ENCODE data around the gene GAGE12F.
"Not testable (repeated sequence)": the region's sequence is repeated elsewhere in the genome, so short reads cannot be mapped to it uniquely, and the experiment has no call there.

GAGE12F gene

GRCh38 chrX:49560542-49560941, at the start of gene GAGE12F:
GAGE12F (plus strand) TSS chrX:49560842; CDS start chrX:49561997, 1,155 bp downstream.
- in situ Hi-C loops (cut with MboI; ENCODE audit: low pct_unique_long_range_greater_than_20kb, low sequenced_read_pairs, unreplicated experiment); DNase-seq (ENCODE audit: low spot score): not testable (repeated sequence)

GRCh38 chrX:49531877-49532276, 28.8 kb upstream of the GAGE12F start, which contains the start of gene GAGE12C:
GAGE12C (plus strand) TSS chrX:49532177; CDS start chrX:49533332, 1,155 bp downstream.
- in situ Hi-C loops (cut with MboI; ENCODE audit: low pct_unique_long_range_greater_than_20kb, low sequenced_read_pairs, unreplicated experiment); DNase-seq (ENCODE audit: low spot score): not testable (repeated sequence)

- in situ Hi-C loops (cut with MboI; ENCODE audit: low pct_unique_long_range_greater_than_20kb, low sequenced_read_pairs, unreplicated experiment); DNase-seq (ENCODE audit: low spot score): not testable (repeated sequence)
Observed at GRCh38 chrX:49541433-49541832, 19.2 kb upstream of the GAGE12F start, which contains the start of gene GAGE12D. GAGE12D (plus strand) TSS chrX:49541733; CDS start chrX:49542888, 1,155 bp downstream.

GRCh38 chrX:49550989-49551388, 9.7 kb upstream of the GAGE12F start, which contains the start of gene GAGE12E:
GAGE12E (plus strand) TSS chrX:49551289; CDS start chrX:49552444, 1,155 bp downstream.
- in situ Hi-C loops (cut with MboI; ENCODE audit: low pct_unique_long_range_greater_than_20kb, low sequenced_read_pairs, unreplicated experiment); DNase-seq (ENCODE audit: low spot score): not testable (repeated sequence)

- in situ Hi-C loops (cut with MboI; ENCODE audit: low pct_unique_long_range_greater_than_20kb, low sequenced_read_pairs, unreplicated experiment) = not testable (repeated sequence)
Observed at GRCh38 chrX:49568728-49569127, 8.1 kb downstream of the GAGE12F start.

GRCh38 chrX:49569152-49569551, 8.5 kb downstream of the GAGE12F start:
- DNase-seq (ENCODE audit: low spot score); in situ Hi-C loops (cut with MboI; ENCODE audit: low pct_unique_long_range_greater_than_20kb, low sequenced_read_pairs, unreplicated experiment): not testable (repeated sequence)

More at GRCh38 chrX:49568728-49569127, 8.1 kb downstream of the GAGE12F start:
- not testable (repeated sequence) for DNase-seq (ENCODE audit: low spot score)

- in situ Hi-C loops (cut with MboI; ENCODE audit: low pct_unique_long_range_greater_than_20kb, low sequenced_read_pairs, unreplicated experiment); DNase-seq (ENCODE audit: low spot score): not testable (repeated sequence)
Observed at GRCh38 chrX:49570100-49570499, 9.5 kb downstream of the GAGE12F start, which contains the start of gene GAGE12G. GAGE12G (plus strand) TSS chrX:49570400; CDS start chrX:49571555, 1,155 bp downstream.

- DNase-seq (ENCODE audit: low spot score); in situ Hi-C loops (cut with MboI; ENCODE audit: low pct_unique_long_range_greater_than_20kb, low sequenced_read_pairs, unreplicated experiment): not testable (repeated sequence)
Observed at GRCh38 chrX:49579649-49580048, 19.0 kb downstream of the GAGE12F start, which contains the start of gene GAGE12H. GAGE12H (plus strand) TSS chrX:49579949; CDS start chrX:49581104, 1,155 bp downstream.

GRCh38 chrX:49589196-49589595, 28.6 kb downstream of the GAGE12F start, which contains the start of gene GAGE2A:
GAGE2A (plus strand) TSS chrX:49589496; CDS start chrX:49590651, 1,155 bp downstream.
- DNase-seq (ENCODE audit: low spot score); in situ Hi-C loops (cut with MboI; ENCODE audit: low pct_unique_long_range_greater_than_20kb, low sequenced_read_pairs, unreplicated experiment): not testable (repeated sequence)

GRCh38 chrX:49589769-49590478, 29.3 kb downstream of the GAGE12F start:
- DNase-seq (ENCODE audit: low spot score); in situ Hi-C loops (cut with MboI; ENCODE audit: low pct_unique_long_range_greater_than_20kb, low sequenced_read_pairs, unreplicated experiment): not testable (repeated sequence)

GRCh38 chrX:49590488-49590887, 29.8 kb downstream of the GAGE12F start:
- in situ Hi-C loops (cut with MboI; ENCODE audit: low pct_unique_long_range_greater_than_20kb, low sequenced_read_pairs, unreplicated experiment); DNase-seq (ENCODE audit: low spot score): not testable (repeated sequence)

GRCh38 chrX:49598720-49599119, 38.1 kb downstream of the GAGE12F start, which contains the start of gene GAGE1:
GAGE1 (plus strand) TSS chrX:49599020; CDS start chrX:49600175, 1,155 bp downstream.
- DNase-seq (ENCODE audit: low spot score); in situ Hi-C loops (cut with MboI; ENCODE audit: low pct_unique_long_range_greater_than_20kb, low sequenced_read_pairs, unreplicated experiment): not testable (repeated sequence)

- in situ Hi-C loops (cut with MboI; ENCODE audit: low pct_unique_long_range_greater_than_20kb, low sequenced_read_pairs, unreplicated experiment) = no loop called here
- no peak for DNase-seq (ENCODE audit: low spot score)
- TF ChIP-seq CTCF (IDR thresholded peaks at IDR 0.05; ENCODE audit: extremely low read depth, insufficient read depth, missing control alignments) = no peak
Observed at GRCh38 chrX:49610718-49611310, 50.2 kb downstream of the GAGE12F start.

All from GM13977 (cell line).